Hepatocyte (in vitro differentiated cells): ENCODE results near the gene CD40.

ENCODE experiments used
- EZH2 ChIP-seq: fragments of 200-600 bp; sonication (generic); IDR thresholded peaks from 2 replicates; pipeline ENCODE4 v1.6.1; 2016; ENCODE audit warnings: antibody characterized with exemption, mild to moderate bottlenecking, borderline replicate concordance
- TF ChIP-seq, protein P1 (sequence below): fragments of 200-600 bp; sonication (generic); IDR thresholded peaks from 2 replicates; pipeline ENCODE4 v1.5.1; 2016; ENCODE audit warnings: antibody characterized with exemption, mild to moderate bottlenecking; ENCODE audit not compliant: poor library complexity

DNA sequence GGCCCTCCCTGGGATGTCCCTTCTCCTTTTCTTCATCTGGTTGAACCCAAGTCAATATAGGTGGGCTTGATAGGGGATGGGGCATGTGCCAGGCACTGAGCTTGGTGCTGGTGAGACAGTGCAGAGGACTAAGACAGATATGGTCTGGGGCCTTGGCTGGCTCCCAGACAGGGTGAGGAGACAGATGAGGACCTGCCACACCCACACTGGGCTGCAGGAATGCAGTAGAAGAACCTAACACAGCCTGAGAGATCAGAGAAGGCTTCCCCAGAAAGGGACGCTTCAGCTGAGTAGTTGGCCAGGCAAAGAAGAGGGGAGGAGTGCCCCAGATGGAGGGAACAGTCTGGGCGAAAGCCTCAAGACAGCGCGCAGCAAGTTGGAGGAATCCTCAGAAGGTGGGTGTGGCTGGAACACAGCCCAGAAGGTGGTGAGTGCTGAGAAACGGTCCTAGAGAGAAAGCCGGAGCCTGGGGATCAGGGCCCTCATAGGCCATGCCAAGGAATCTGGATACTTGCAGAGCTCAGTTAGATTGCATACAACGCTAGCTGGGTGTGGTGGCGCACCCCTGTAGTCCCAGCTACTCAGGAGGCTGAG, 26.4 kb downstream of the CD40 start:
- TF ChIP-seq, protein P1, sequence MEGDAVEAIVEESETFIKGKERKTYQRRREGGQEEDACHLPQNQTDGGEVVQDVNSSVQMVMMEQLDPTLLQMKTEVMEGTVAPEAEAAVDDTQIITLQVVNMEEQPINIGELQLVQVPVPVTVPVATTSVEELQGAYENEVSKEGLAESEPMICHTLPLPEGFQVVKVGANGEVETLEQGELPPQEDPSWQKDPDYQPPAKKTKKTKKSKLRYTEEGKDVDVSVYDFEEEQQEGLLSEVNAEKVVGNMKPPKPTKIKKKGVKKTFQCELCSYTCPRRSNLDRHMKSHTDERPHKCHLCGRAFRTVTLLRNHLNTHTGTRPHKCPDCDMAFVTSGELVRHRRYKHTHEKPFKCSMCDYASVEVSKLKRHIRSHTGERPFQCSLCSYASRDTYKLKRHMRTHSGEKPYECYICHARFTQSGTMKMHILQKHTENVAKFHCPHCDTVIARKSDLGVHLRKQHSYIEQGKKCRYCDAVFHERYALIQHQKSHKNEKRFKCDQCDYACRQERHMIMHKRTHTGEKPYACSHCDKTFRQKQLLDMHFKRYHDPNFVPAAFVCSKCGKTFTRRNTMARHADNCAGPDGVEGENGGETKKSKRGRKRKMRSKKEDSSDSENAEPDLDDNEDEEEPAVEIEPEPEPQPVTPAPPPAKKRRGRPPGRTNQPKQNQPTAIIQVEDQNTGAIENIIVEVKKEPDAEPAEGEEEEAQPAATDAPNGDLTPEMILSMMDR = no peak
- TF ChIP-seq EZH2 = no peak
